Activated CD4-positive, alpha-beta T cell treated with anti-CD3 and anti-CD28 coated beads for 4 hours (primary cell): Measurements from ENCODE around the gene TTK.
"Not testable (repeated sequence)": the region's sequence is repeated elsewhere in the genome, so short reads cannot be mapped to it uniquely, and the experiment has no call there.

Experiments used
- DNase-seq, 2 donors: peaks; one replicate each; pipeline ENCODE4 v3.0.0-alpha.2; 2020

Gene TTK

GRCh38 chr6:80022803-80023202 is 18.4 kb downstream of the TTK start:
- no peak for DNase-seq

DNA sequence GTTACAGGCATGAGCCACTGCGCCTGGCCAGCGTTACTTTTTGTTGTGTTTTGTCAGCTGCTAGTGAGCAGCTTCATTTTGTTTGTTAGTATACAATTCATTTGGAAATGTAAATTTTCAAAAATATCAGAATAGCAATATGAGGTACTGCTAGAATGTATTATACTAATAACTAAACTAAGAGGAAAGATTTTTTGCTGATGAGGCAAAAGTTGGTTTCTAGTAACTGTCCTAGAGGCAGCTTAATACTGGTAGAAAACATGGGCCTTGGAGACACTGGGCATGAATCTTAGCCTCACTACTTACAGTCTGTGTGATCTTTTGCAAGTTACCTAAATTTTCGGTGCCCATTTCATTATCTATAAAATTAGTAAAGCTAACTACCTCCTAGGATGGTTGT is 24.1 kb downstream of the TTK start:
- DNase-seq, result no peak

DNA sequence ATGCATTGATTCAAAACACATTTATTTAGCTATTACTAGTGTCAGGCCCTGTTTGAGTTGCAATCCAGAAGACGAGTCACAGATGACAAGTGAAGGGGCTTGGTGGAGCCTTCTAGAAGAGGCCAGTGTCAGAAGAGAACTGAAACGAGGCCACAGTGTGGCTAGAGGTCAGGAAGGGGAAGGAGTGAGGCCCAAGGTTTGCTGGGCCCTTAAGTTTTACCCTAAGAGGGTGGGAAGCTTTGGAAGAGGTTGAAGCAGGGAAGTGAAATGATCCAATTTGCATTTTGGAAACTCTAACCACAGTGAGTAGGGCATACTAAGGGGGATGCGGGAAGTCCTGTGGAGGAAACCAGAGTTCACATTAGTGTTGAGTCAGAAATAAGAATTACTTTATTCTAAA is 25.0 kb downstream of the TTK start:
- DNase-seq, result no peak

DNA sequence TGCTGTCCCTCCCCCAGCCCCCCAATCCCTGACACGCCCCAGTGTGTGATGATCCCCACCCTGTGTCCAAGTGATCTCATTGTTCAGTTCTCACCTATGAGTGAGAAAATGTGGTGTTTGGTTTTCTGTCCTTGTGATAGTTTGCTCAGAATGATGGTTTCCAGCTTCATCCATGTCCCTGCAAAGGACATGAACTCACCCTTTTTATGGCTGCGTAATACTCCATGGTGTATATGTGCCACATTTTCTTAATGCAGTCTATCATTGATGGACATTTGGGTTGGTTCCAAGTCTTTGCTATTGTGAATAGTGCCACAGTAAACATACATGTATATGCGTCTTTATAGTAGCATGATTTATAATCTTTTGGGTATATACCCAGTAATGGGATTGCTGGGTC is 43.8 kb downstream of the TTK start:
- DNase-seq, result not testable (repeated sequence)

- DNase-seq, result no peak
Measured at GRCh38 chr6:80060774-80061173, 56.3 kb downstream of the TTK start.

GRCh38 chr6:80068146-80068545 is 63.7 kb downstream of the TTK start:
- DNase-seq, result not testable (repeated sequence)

DNA sequence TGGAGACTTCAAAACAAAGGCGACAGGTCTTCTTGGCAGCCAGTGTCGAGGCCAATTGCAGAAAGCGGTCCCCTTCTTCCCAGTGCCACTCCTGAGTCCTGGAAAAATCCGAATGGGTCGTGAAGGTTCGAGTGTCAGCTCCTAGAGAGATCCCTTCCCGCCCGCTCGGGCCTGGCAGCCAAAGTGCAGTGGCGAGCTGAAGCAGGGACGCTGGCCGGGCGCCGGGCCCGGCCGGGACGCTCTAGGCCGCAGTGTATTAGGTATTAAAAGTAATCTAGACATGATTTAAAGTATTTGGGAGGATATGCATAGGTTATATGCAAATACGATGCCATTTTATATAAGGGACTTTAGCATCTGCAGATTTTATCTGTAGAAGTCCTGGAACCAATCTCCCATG is 66.0 kb downstream of the TTK start:
- not testable (repeated sequence) for DNase-seq

DNA sequence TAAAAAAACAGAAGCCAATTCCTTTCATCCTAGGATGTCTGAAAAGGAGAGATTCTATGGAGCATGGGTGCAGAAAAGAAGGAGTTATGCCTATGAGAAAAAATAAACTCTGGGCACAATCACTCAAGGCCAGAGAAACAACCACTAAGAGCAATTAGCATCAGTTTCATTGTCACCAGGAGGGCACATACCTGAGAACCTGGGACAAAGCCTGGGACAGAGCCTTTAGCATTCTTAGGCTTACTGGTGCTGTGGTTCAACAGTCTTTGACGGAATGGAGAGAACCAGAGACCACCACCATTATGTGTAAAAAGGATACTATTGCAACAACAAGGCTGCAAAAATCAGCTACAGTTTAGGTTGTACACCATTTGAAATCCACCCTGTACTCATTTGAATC is 72.6 kb downstream of the TTK start:
- no peak for DNase-seq

DNA sequence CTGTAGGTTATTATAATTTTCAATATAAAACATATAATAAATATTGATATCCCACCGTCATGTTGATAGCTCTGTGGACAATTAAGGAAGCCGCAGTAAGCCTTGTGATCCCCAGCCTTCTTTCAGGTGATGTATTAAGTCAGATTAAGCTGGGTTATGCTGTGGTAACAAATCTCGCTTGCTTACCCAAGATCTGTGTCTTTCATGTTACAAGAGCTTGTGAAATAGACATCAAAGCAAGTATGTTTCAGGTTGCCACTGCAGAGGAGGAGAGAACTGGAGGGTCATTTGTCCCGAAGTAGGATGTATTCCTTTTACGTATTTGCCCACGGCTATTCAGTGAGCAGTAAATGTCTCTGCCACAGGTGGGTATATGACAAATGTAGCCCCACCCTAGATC is 84.2 kb downstream of the TTK start:
- no peak for DNase-seq

- no peak for DNase-seq
Measured at GRCh38 chr6:80091506-80091905, 87.1 kb downstream of the TTK start.
